ENCODE measurements around the gene MAPK1IP1L.
"Not testable (repeated sequence)": the region's sequence is repeated elsewhere in the genome, so short reads cannot be mapped to it uniquely, and the experiment has no call there.

DNA sequence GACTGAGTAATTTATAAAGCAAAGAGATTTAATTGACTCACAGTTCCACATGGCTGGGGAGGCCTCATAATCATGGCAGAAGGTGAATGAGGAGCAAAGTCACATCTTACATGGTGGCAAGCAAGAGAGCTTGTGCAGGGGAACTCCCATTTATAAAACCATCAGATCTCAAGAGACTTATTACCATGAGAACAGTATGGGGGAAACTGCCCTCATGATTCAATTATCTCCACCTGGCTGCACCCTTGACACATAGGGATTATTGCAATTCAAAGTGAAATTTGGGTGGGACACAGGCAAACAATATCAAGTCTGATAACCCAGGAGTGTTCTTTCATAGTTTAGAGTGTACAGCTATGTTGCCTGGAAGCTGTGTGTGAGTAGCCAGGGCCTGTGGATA is 13.5 kb upstream of the MAPK1IP1L start:
- TF ChIP-seq, protein P1, sequence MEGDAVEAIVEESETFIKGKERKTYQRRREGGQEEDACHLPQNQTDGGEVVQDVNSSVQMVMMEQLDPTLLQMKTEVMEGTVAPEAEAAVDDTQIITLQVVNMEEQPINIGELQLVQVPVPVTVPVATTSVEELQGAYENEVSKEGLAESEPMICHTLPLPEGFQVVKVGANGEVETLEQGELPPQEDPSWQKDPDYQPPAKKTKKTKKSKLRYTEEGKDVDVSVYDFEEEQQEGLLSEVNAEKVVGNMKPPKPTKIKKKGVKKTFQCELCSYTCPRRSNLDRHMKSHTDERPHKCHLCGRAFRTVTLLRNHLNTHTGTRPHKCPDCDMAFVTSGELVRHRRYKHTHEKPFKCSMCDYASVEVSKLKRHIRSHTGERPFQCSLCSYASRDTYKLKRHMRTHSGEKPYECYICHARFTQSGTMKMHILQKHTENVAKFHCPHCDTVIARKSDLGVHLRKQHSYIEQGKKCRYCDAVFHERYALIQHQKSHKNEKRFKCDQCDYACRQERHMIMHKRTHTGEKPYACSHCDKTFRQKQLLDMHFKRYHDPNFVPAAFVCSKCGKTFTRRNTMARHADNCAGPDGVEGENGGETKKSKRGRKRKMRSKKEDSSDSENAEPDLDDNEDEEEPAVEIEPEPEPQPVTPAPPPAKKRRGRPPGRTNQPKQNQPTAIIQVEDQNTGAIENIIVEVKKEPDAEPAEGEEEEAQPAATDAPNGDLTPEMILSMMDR (IDR thresholded peaks at IDR 0.05; ENCODE audit: poor library complexity): not testable (repeated sequence)
- not testable (repeated sequence) for TF ChIP-seq EZH2 (IDR thresholded peaks at IDR 0.05; ENCODE audit: borderline replicate concordance)
